ENCODE measurements around the gene DPH3. TPM values are rescaled to one million over a fixed set of nuclear protein-coding genes. Genes with fewer than 3 reads are reported as not detected.

DPH3 gene
- polyA plus RNA-seq, 2 of the 4 experiments (the other 2 are of a cell fraction): 20.5 to 34.7 TPM

- ATAC-seq (no peak), DNase-seq (ENCODE audit: low read depth in 1 of 2, low spot score in 1 of 2) (no peak), FAIRE-seq (no peak)
- H3K4me2 ChIP-seq: no peak overlapping the region
- H3K4me3 ChIP-seq: no peak overlapping the region
- TF ChIP-seq HOXB13 (CRISPR knock-in tag; IDR thresholded peaks at IDR 0.05; ENCODE audit: low read depth) (no peak), KDM5A (IDR thresholded peaks at IDR 0.05) (no peak), RAD21 (conservative IDR thresholded peaks at IDR 0.05 in 1 of 2, IDR thresholded peaks at IDR 0.05 in 1 of 2) (no peak), SMC3 (IDR thresholded peaks at IDR 0.05) (no peak), HOXA7 (CRISPR knock-in tag; IDR thresholded peaks at IDR 0.05) (no peak), RCOR1 (IDR thresholded peaks at IDR 0.05; ENCODE audit: low read depth, low read length) (no peak), HEYL (CRISPR knock-in tag; IDR thresholded peaks at IDR 0.05) (no peak), CHD2 (IDR thresholded peaks at IDR 0.05; ENCODE audit: low read length, partially characterized antibody) (no peak), RARB (CRISPR knock-in tag; IDR thresholded peaks at IDR 0.05) (no peak), PHF8 (IDR thresholded peaks at IDR 0.05; ENCODE audit: borderline replicate concordance, low read depth) (no peak), ZC3H11A (IDR thresholded peaks at IDR 0.05) (no peak), ZSCAN20 (CRISPR knock-in tag; IDR thresholded peaks at IDR 0.05) (no peak)
- TF ChIP-seq, protein P1, sequence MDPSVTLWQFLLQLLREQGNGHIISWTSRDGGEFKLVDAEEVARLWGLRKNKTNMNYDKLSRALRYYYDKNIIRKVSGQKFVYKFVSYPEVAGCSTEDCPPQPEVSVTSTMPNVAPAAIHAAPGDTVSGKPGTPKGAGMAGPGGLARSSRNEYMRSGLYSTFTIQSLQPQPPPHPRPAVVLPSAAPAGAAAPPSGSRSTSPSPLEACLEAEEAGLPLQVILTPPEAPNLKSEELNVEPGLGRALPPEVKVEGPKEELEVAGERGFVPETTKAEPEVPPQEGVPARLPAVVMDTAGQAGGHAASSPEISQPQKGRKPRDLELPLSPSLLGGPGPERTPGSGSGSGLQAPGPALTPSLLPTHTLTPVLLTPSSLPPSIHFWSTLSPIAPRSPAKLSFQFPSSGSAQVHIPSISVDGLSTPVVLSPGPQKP (IDR thresholded peaks at IDR 0.05; ENCODE audit: low read depth, low read length): no peak
- TF ChIP-seq, protein P2, sequence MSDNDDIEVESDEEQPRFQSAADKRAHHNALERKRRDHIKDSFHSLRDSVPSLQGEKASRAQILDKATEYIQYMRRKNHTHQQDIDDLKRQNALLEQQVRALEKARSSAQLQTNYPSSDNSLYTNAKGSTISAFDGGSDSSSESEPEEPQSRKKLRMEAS (IDR thresholded peaks at IDR 0.05): no peak
- TF ChIP-seq, protein P3, sequence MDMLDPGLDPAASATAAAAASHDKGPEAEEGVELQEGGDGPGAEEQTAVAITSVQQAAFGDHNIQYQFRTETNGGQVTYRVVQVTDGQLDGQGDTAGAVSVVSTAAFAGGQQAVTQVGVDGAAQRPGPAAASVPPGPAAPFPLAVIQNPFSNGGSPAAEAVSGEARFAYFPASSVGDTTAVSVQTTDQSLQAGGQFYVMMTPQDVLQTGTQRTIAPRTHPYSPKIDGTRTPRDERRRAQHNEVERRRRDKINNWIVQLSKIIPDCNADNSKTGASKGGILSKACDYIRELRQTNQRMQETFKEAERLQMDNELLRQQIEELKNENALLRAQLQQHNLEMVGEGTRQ (IDR thresholded peaks at IDR 0.05): no peak
- TF ChIP-seq, protein P4, sequence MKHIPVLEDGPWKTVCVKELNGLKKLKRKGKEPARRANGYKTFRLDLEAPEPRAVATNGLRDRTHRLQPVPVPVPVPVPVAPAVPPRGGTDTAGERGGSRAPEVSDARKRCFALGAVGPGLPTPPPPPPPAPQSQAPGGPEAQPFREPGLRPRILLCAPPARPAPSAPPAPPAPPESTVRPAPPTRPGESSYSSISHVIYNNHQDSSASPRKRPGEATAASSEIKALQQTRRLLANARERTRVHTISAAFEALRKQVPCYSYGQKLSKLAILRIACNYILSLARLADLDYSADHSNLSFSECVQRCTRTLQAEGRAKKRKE (CRISPR knock-in tag; IDR thresholded peaks at IDR 0.05; ENCODE audit: low read depth): no peak
- WGBS (ENCODE audit: missing lambda C conversion rate): 63% methylated on average over 2 of the region's 2 CpGs
- CTCF ChIA-PET: interaction anchor here (0.5 kb wide), 1 partner anchor 358 kb away, joined by 3 read pairs; no protein-coding TSS in a partner anchor
- H3K27ac ChIP-seq: no peak overlapping the region
- H3K4me1 ChIP-seq: no peaks in the 10 kb centered on the region
- no peaks in the 10 kb centered on the region for H3K9me3 ChIP-seq
- POLR2A ChIA-PET: no interaction called here
Observed at GRCh38 chr3:16222547-16222946, 42.2 kb downstream of the DPH3 start.

- Histone ChIP-seq H3K9me3 (no peaks in the 10 kb centered on the region), H3K4me2 (no peak overlapping the region), H3K27ac (no peak overlapping the region), H3K4me3 (no peak overlapping the region), H3K4me1 (no peaks in the 10 kb centered on the region)
- FAIRE-seq (no peak), ATAC-seq (no peak), DNase-seq (ENCODE audit: low read depth in 1 of 2, low spot score in 1 of 2) (no peak)
- ChIA-PET POLR2A (no interaction called here), CTCF (interaction anchor here (0.5 to 1.6 kb wide), 2 partner anchors 10 to 358 kb away, joined by 3 to 4 read pairs; no protein-coding TSS in a partner anchor)
- TF ChIP-seq MYC (IDR thresholded peaks at IDR 0.05; ENCODE audit: borderline replicate concordance, low read length) (no peak), HOXB5 (CRISPR knock-in tag; IDR thresholded peaks at IDR 0.05) (no peak), RARB (CRISPR knock-in tag; IDR thresholded peaks at IDR 0.05) (no peak), POLR2A (IDR thresholded peaks at IDR 0.05; ENCODE audit: low read length) (no peak), JUNB (IDR thresholded peaks at IDR 0.05) (no peak), CHD2 (IDR thresholded peaks at IDR 0.05; ENCODE audit: low read length, partially characterized antibody) (no peak), CBX8 (IDR thresholded peaks at IDR 0.05) (no peak), SREBF2 (IDR thresholded peaks at IDR 0.05) (no peak), TP53 (CRISPR knock-in tag; IDR thresholded peaks at IDR 0.05) (no peak), ZC3H11A (IDR thresholded peaks at IDR 0.05) (no peak), KDM5A (IDR thresholded peaks at IDR 0.05) (no peak), NPAS2 (CRISPR knock-in tag; IDR thresholded peaks at IDR 0.05; ENCODE audit: borderline replicate concordance) (no peak), BCL3 (IDR thresholded peaks at IDR 0.05) (no peak), RAD21 (conservative IDR thresholded peaks at IDR 0.05 in 1 of 2, IDR thresholded peaks at IDR 0.05 in 1 of 2) (no peak), SMC3 (IDR thresholded peaks at IDR 0.05) (no peak), POLR2AphosphoS2 (conservative IDR thresholded peaks at IDR 0.05; ENCODE audit: low read length) (no peak), HOXB13 (CRISPR knock-in tag; IDR thresholded peaks at IDR 0.05; ENCODE audit: low read depth) (no peak), EP300 (IDR thresholded peaks at IDR 0.05) (no peak)
- TF ChIP-seq, protein P3 (IDR thresholded peaks at IDR 0.05): no peak
- TF ChIP-seq, protein P1 (IDR thresholded peaks at IDR 0.05; ENCODE audit: low read depth, low read length): no peak
- WGBS (ENCODE audit: missing lambda C conversion rate): 69% methylated on average over 3 of the region's 3 CpGs
Observed at GRCh38 chr3:16221990-16222389, 42.8 kb downstream of the DPH3 start.
